ENCODE data around the gene PDXP. TPM values are rescaled to one million over a fixed set of nuclear protein-coding genes. Genes with fewer than 3 reads are reported as not detected.

The PDXP gene
- total and polyA plus RNA-seq, 3 donors from 2014 or later, result 51.9 to 117 (median 95.7) TPM

DNA sequence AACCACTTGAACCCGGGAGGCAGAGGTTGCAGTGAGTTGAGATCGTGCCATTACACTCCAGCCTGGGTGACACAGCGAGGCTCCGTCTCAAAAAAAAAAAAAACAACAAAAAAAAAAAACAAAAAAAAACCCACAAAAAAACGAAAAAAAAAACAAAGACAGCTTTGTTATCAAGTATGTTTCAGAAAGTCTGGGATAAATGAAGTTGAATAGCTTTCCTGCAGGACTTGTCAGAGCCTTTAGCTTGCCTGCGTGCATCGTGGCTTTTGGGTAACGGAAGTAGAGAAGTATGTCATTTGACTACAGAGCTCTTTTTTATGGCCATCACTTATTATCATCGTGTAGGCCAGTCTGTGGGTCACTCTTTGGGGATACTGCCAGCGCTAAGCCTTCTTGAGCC, 53.0 kb downstream of the PDXP start:
- H3K27me3 ChIP-seq, result no peaks in the 10 kb centered on the region
- no peaks in the 10 kb centered on the region for H3K9me3 ChIP-seq
- H3K4me3 ChIP-seq, result no peak overlapping the region
- DNase-seq, result no peak
- intact Hi-C loops (cut with DNase I; ENCODE audit: low total_unique reads), result no loop called here
- WGBS, 2 donors, result 87 to 90% methylated on average over 10 of the region's 10 CpGs
- no peak overlapping the region for H3K27ac ChIP-seq
- no peaks in the 10 kb centered on the region for H3K36me3 ChIP-seq (ENCODE audit: low read depth, missing control alignments)
- no peaks in the 10 kb centered on the region for H3K4me1 ChIP-seq
- TF ChIP-seq POLR2A (IDR thresholded peaks at IDR 0.05), result no peak
- TF ChIP-seq, protein P1, sequence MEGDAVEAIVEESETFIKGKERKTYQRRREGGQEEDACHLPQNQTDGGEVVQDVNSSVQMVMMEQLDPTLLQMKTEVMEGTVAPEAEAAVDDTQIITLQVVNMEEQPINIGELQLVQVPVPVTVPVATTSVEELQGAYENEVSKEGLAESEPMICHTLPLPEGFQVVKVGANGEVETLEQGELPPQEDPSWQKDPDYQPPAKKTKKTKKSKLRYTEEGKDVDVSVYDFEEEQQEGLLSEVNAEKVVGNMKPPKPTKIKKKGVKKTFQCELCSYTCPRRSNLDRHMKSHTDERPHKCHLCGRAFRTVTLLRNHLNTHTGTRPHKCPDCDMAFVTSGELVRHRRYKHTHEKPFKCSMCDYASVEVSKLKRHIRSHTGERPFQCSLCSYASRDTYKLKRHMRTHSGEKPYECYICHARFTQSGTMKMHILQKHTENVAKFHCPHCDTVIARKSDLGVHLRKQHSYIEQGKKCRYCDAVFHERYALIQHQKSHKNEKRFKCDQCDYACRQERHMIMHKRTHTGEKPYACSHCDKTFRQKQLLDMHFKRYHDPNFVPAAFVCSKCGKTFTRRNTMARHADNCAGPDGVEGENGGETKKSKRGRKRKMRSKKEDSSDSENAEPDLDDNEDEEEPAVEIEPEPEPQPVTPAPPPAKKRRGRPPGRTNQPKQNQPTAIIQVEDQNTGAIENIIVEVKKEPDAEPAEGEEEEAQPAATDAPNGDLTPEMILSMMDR (IDR thresholded peaks at IDR 0.05), result no peak

DNA sequence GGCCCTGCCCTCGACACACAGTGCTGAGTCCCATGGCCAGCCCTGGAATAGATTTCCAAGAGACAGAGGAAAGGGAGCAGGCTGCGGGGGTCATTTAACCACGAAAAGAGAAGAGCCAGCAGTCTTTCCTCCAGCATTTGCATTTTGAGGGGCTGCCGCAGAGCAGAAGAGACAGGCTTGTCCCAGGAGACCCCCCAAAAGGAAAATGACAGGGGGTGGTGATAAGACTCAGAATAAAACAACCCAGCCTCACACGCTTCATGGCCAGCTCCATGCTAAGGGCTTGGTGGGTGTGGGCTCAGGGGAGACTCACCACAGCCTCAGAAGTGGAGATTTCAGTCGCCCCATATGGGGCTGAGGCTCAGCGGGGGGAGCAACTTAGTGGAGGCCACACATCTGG, 55.2 kb downstream of the PDXP start:
- H3K27me3 ChIP-seq, result no peaks in the 10 kb centered on the region
- WGBS, 2 donors, result 91 to 94% methylated on average over 7 of the region's 7 CpGs
- H3K4me1 ChIP-seq, result no peaks in the 10 kb centered on the region
- intact Hi-C loops (cut with DNase I; ENCODE audit: low total_unique reads), result no loop called here
- TF ChIP-seq, protein P1 (IDR thresholded peaks at IDR 0.05), result no peak
- H3K9me3 ChIP-seq, result no peaks in the 10 kb centered on the region
- DNase-seq, result no peak
- no peak overlapping the region for H3K4me3 ChIP-seq
- no peak overlapping the region for H3K27ac ChIP-seq
- H3K36me3 ChIP-seq (ENCODE audit: low read depth, missing control alignments), result no peaks in the 10 kb centered on the region

DNA sequence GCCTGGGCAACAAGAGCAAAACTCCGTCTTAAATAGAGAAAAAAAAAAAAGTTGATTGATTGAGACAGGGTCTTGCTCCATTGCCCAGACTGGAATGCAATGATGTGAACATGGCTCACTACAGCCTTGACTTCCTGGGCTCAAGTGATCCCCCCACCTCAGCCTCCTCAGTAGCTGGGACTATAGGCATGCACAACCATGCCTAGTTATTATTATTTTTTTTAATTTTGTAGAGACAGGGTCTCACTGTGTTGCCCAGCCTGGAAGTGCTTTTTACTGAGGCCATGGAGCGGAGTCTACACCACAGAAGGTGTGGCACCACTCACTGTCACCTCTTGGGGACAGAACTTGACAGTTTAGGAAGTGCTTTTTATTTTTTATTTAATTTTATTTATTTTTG, 56.1 kb downstream of the PDXP start:
- Histone ChIP-seq H3K27me3 (no peaks in the 10 kb centered on the region), H3K4me3 (no peak overlapping the region), H3K27ac (no peak overlapping the region), H3K4me1 (no peaks in the 10 kb centered on the region), H3K9me3 (no peaks in the 10 kb centered on the region), H3K36me3 (ENCODE audit: low read depth, missing control alignments) (no peaks in the 10 kb centered on the region)
- intact Hi-C loops (cut with DNase I; ENCODE audit: low total_unique reads), result no loop called here
- TF ChIP-seq POLR2A (IDR thresholded peaks at IDR 0.05), result no peak
- TF ChIP-seq, protein P1 (IDR thresholded peaks at IDR 0.05), result no peak
- WGBS, 2 donors, result 95 to 98% methylated on average over 2 of the region's 2 CpGs
- no peak for DNase-seq

DNA sequence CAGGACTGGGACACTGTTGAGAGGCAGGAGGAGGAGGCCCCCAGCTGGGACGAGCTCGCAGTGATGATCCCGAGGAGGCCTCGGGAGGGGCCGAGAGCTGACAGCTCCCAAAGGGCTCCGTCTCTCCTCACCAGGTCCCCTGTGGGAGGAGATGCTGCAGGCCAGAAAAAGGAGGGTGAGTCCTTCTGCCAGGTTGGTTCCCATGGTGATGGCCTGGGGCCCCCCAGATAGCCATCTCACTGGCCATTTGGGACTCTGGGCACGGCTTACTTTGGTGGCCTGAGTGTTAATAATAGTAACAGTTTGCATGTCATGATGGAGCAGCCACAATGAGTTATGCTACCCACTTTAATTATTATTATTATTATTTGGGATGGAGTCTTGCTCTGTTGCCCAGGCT, 57.2 kb downstream of the PDXP start:
- 70 to 84% methylated on average over 7 of the region's 7 CpGs for WGBS, 2 donors
- TF ChIP-seq POLR2A (IDR thresholded peaks at IDR 0.05), result no peak
- TF ChIP-seq, protein P1 (IDR thresholded peaks at IDR 0.05), result no peak
- Histone ChIP-seq H3K27me3 (no peaks in the 10 kb centered on the region), H3K27ac (no peak overlapping the region), H3K4me3 (no peak overlapping the region), H3K4me1 (no peaks in the 10 kb centered on the region), H3K36me3 (ENCODE audit: low read depth, missing control alignments) (no peaks in the 10 kb centered on the region), H3K9me3 (no peaks in the 10 kb centered on the region)
- DNase-seq, result no peak
- intact Hi-C loops (cut with DNase I; ENCODE audit: low total_unique reads), result no loop called here

Small RNAs within 50 kb of the gene (small RNA-seq; reads per million reads assigned to genes)
- gene RN7SL385P, result 0 reads per million in 2 donors

Other genes starting within 250 kb of the PDXP start
- 1 to 10 TPM; 5.3 to 5.7 TPM for gene ELFN2, start 231.2 kb upstream of the PDXP start, total RNA-seq
- 4.8 TPM for gene ELFN2, start 231.2 kb upstream of the PDXP start, polyA plus RNA-seq (ENCODE audit: insufficient read depth, low read depth, low replicate concordance)
- 1 to 10 TPM; 8.1 to 8.2 TPM for gene MFNG, start 172.3 kb upstream of the PDXP start, total RNA-seq
- 7.5 TPM for gene MFNG, start 172.3 kb upstream of the PDXP start, polyA plus RNA-seq (ENCODE audit: insufficient read depth, low read depth, low replicate concordance)
- gene CARD10, start 139.3 kb upstream of the PDXP start, total RNA-seq, result 100 to 1,000 TPM in 1 of 2 donors, 10 to 100 TPM in 1; 89.8 to 113 TPM
- 42.6 TPM for gene CARD10, start 139.3 kb upstream of the PDXP start, polyA plus RNA-seq (ENCODE audit: insufficient read depth, low read depth, low replicate concordance)
- 10 to 100 TPM; 73.9 to 87.4 TPM for gene CDC42EP1, start 98.2 kb upstream of the PDXP start, total RNA-seq
- 49.0 TPM for gene CDC42EP1, start 98.2 kb upstream of the PDXP start, polyA plus RNA-seq (ENCODE audit: insufficient read depth, low read depth, low replicate concordance)
- gene LGALS2, start 78.6 kb upstream of the PDXP start, total RNA-seq, result not detected
- gene LGALS2, start 78.6 kb upstream of the PDXP start, polyA plus RNA-seq (ENCODE audit: insufficient read depth, low read depth, low replicate concordance), result 8.1 TPM
- 100 to 1,000 TPM; 274 to 359 TPM for gene GGA1, start 49.9 kb upstream of the PDXP start, total RNA-seq
- gene GGA1, start 49.9 kb upstream of the PDXP start, polyA plus RNA-seq (ENCODE audit: insufficient read depth, low read depth, low replicate concordance), result 354 TPM
- 10 to 100 TPM; 15.7 to 23.6 TPM for gene SH3BP1, start 19.1 kb upstream of the PDXP start, total RNA-seq
- 11.9 TPM for gene SH3BP1, start 19.1 kb upstream of the PDXP start, polyA plus RNA-seq (ENCODE audit: insufficient read depth, low read depth, low replicate concordance)
- gene LGALS1, start 16.9 kb downstream of the PDXP start, total RNA-seq, result 100 to 1,000 TPM; 466 to 960 TPM
- gene LGALS1, start 16.9 kb downstream of the PDXP start, polyA plus RNA-seq (ENCODE audit: insufficient read depth, low read depth, low replicate concordance), result 681 TPM
- 10 to 100 TPM; 46.6 to 51.2 TPM for gene NOL12, start 27.6 kb downstream of the PDXP start, total RNA-seq
- 76.2 TPM for gene NOL12, start 27.6 kb downstream of the PDXP start, polyA plus RNA-seq (ENCODE audit: insufficient read depth, low read depth, low replicate concordance)
- gene TRIOBP, start 38.3 kb downstream of the PDXP start, total RNA-seq, result 10 to 100 TPM; 74.0 to 80.2 TPM
- 52.9 TPM for gene TRIOBP, start 38.3 kb downstream of the PDXP start, polyA plus RNA-seq (ENCODE audit: insufficient read depth, low read depth, low replicate concordance)
- gene GCAT, start 149.2 kb downstream of the PDXP start, total RNA-seq, result 10 to 100 TPM; 36.7 to 40.6 TPM
- gene GCAT, start 149.2 kb downstream of the PDXP start, polyA plus RNA-seq (ENCODE audit: insufficient read depth, low read depth, low replicate concordance), result 21.4 TPM
- gene GALR3, start 164.7 kb downstream of the PDXP start, total RNA-seq, result 1 to 10 TPM in 1 of 2 donors, under 1 TPM in 1; 0.81 to 4.8 TPM
- gene GALR3, start 164.7 kb downstream of the PDXP start, polyA plus RNA-seq (ENCODE audit: insufficient read depth, low read depth, low replicate concordance), result not detected
- gene ANKRD54, start 185.6 kb downstream of the PDXP start, total RNA-seq, result 100 to 1,000 TPM; 117 to 138 TPM
- 61.5 TPM for gene ANKRD54, start 185.6 kb downstream of the PDXP start, polyA plus RNA-seq (ENCODE audit: insufficient read depth, low read depth, low replicate concordance)
- gene EIF3L, start 190.7 kb downstream of the PDXP start, total RNA-seq, result 100 to 1,000 TPM; 185 to 316 TPM
- 295 TPM for gene EIF3L, start 190.7 kb downstream of the PDXP start, polyA plus RNA-seq (ENCODE audit: insufficient read depth, low read depth, low replicate concordance)
- gene MICALL1, start 247.6 kb downstream of the PDXP start, total RNA-seq, result 10 to 100 TPM; 25.2 to 38.0 TPM
- gene MICALL1, start 247.6 kb downstream of the PDXP start, polyA plus RNA-seq (ENCODE audit: insufficient read depth, low read depth, low replicate concordance), result 30.8 TPM